ENCODE measurements around the gene TRAP1.

TRAP1 gene

DNA sequence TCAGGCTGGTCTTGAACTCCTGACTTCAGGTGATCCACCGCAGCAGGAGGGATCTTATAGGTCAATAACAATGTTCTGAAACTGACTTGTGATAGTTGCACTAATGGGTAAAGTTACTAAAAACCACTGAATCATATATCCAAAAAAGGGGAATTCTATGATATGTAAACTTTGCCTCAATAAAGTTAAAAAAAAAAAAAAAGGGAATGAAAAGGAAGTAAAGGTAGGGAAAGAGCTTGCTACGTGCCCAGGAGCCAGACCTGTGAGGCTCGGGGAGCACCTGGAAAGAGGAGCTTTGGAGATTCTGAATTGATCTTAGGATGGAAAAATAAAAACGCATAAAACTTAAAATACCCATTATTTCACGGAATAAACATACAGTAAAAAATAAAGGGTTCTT is 20.8 kb upstream of the TRAP1 start:
- no peak overlapping the region for H3K4me3 ChIP-seq (ENCODE audit: low read length)
- TF ChIP-seq, protein P1, sequence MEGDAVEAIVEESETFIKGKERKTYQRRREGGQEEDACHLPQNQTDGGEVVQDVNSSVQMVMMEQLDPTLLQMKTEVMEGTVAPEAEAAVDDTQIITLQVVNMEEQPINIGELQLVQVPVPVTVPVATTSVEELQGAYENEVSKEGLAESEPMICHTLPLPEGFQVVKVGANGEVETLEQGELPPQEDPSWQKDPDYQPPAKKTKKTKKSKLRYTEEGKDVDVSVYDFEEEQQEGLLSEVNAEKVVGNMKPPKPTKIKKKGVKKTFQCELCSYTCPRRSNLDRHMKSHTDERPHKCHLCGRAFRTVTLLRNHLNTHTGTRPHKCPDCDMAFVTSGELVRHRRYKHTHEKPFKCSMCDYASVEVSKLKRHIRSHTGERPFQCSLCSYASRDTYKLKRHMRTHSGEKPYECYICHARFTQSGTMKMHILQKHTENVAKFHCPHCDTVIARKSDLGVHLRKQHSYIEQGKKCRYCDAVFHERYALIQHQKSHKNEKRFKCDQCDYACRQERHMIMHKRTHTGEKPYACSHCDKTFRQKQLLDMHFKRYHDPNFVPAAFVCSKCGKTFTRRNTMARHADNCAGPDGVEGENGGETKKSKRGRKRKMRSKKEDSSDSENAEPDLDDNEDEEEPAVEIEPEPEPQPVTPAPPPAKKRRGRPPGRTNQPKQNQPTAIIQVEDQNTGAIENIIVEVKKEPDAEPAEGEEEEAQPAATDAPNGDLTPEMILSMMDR (conservative IDR thresholded peaks at IDR 0.05; ENCODE audit: low read length): no peak
- DNase-seq (ENCODE audit: low read depth): no peak

DNA sequence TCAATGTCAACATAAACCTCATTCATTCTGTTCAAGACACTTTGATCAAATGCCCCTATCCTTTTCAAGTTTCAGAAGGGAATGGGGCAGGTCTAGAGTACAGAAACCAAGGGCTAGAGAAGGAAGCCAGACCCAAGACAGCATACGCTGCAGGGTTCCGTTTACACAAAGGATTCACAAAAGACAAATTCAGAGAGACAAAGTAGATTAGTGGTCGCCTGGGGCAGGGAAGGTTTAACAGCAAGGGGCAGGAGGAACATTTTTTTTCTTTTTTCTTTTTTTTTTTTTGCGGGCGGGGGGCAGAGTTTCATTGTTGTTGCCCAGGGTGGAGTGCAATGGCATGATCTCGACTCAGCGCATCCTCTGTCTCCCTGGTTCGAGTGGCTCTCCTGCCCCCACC is 19.9 kb upstream of the TRAP1 start:
- TF ChIP-seq, protein P1 (conservative IDR thresholded peaks at IDR 0.05; ENCODE audit: low read length): no peak
- no peak for DNase-seq (ENCODE audit: low read depth)
- H3K4me3 ChIP-seq (ENCODE audit: low read length): no peak overlapping the region

DNA sequence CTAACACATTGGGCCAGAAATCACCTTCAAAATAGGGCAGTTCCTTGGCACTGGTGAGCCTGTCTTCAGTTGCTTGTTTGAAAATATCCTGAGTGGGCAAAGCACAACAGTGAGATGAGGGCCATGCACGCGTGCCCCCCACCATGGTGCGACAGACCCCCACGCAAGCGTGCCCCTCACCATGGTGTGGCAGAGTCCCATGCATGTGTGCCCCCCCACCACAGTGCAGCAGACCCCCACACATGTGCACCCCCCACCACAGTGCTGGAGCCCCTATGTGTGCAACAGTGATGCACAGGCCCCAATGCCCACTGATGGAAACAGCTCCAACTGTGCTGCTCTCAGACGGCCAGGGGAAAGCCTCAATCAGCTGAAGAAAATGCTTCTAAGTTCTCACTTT is 18.8 kb upstream of the TRAP1 start:
- H3K4me3 ChIP-seq (ENCODE audit: low read length): no peak overlapping the region
- DNase-seq (ENCODE audit: low read depth): no peak
- TF ChIP-seq, protein P1 (conservative IDR thresholded peaks at IDR 0.05; ENCODE audit: low read length): no peak

DNA sequence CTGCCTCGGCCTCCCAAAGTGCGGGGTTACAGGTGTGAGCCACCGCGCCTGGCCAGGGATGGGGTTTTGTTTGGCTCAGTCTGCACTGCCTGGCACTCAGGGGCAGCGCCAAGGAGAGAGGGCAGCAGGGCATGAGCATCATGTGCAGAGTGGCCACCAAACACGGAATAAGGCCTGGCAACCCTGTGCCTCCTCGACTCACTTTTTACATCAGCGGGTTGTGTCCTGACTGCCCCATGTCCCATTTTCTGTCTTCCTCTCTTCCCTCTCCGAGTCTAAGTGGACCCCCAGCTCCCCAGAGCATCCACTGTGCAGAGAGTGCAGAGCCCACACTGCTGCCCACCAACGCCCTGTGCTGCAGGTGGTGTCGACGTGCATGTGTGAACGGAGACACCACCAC is 18.2 kb upstream of the TRAP1 start:
- TF ChIP-seq, protein P1 (conservative IDR thresholded peaks at IDR 0.05; ENCODE audit: low read length): no peak
- no peak overlapping the region for H3K4me3 ChIP-seq (ENCODE audit: low read length)
- no peak for DNase-seq (ENCODE audit: low read depth)

DNA sequence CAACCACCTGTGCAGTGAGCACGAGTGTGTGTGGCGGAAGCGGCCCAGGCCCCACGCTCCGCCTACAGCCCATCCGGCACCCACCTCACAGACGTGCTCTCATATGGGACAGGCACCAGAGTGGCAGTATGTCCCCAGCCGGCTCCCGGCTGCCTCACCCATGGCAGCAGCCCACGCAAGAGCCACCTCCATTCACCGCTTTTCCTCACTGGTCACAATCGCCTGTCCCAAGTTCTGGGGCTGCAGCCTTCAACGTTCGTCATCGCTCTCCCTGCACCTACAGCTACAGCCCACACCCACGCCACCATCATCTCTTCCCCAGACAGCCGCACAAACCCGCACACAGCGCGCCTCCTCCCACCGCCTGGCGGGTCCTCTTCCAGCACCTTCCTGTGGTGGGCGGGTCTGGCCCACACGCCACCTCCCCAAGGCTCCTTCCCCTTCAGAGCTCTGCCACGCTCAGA is 17.5 kb upstream of the TRAP1 start:
- no peak overlapping the region for H3K4me3 ChIP-seq (ENCODE audit: low read length)
- no peak for DNase-seq (ENCODE audit: low read depth)
- TF ChIP-seq, protein P1 (conservative IDR thresholded peaks at IDR 0.05; ENCODE audit: low read length): no peak

DNA sequence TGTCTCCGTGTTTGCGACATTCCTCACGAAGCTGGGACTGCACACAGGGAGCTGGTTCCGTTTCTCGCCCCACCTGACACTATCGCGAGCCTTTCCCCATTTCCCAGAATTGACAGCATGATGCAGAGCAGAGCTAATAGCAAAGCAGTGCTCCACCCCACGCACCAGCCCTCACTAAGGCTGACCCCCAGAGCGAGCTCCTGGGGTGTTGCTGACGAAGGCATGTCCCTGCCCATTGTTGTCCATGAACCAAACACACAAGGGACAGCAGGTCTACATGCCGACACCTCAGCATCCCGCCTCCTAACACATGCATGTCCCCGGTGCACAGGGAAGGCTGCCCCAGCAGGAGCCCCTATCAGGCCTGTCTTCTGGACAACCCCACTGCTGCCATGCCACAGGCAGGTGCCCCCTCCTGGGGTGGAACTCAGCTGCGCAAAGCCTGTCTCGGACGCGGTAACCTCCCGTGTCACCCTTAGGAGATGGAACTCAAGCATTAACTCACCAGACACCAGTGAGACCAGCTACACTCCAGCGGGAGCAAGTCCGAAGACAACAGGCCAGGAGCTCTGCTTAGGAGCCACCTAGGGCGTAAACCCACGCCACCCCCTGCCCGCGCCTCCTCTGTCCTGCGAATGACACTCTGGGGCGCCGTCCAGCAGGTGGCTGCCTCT is 16.9 kb upstream of the TRAP1 start:
- no peak for DNase-seq (ENCODE audit: low read depth)
- no peak overlapping the region for H3K4me3 ChIP-seq (ENCODE audit: low read length)
- TF ChIP-seq, protein P1 (conservative IDR thresholded peaks at IDR 0.05; ENCODE audit: low read length): no peak

DNA sequence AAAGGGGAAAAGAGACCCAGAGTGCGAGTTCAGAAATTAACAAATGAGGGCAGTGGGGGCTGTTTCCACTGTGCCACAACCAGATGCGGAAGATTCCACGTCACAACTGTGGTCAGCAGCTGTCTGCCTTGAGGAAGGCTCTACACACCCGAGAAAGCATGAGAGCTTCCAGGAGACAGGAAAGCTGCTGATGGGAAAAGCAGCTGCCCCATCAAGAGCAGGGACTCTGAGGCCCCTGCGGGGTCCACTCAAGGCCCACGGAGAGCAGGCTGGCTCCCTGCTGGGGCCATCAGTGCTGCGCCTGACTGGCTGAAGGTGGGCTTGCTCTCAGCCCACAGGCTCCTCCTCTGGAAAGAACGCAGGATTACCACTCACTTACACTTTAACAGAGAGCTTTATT is 14.8 kb upstream of the TRAP1 start:
- TF ChIP-seq, protein P1 (conservative IDR thresholded peaks at IDR 0.05; ENCODE audit: low read length): no peak
- no peak for DNase-seq (ENCODE audit: low read depth)

More for the DNA sequence above, 14.8 kb upstream of the TRAP1 start:
- H3K4me3 ChIP-seq (ENCODE audit: low read length): no peak overlapping the region

Data from AG10803 (cell line).